HCEC 1CT (cell line): ENCODE measurements around the gene PRICKLE2.
A peak's percentile ranks its signal among the peaks of the same experiment; 100 is the strongest.

ENCODE experiments used
- DNase-seq: peaks from one replicate; pipeline ENCODE4 v3.0.0-alpha.2; 2017

The PRICKLE2 gene

GRCh38 chr3:64067506-64068346 lies 157.5 kb downstream of the PRICKLE2 start:
- DNase-seq: peak; percentile 10

- no peak for DNase-seq
Measured at GRCh38 chr3:64064804-64065203, 160.5 kb downstream of the PRICKLE2 start.

GRCh38 chr3:64063983-64064438 lies 161.3 kb downstream of the PRICKLE2 start:
- no peak for DNase-seq

DNA sequence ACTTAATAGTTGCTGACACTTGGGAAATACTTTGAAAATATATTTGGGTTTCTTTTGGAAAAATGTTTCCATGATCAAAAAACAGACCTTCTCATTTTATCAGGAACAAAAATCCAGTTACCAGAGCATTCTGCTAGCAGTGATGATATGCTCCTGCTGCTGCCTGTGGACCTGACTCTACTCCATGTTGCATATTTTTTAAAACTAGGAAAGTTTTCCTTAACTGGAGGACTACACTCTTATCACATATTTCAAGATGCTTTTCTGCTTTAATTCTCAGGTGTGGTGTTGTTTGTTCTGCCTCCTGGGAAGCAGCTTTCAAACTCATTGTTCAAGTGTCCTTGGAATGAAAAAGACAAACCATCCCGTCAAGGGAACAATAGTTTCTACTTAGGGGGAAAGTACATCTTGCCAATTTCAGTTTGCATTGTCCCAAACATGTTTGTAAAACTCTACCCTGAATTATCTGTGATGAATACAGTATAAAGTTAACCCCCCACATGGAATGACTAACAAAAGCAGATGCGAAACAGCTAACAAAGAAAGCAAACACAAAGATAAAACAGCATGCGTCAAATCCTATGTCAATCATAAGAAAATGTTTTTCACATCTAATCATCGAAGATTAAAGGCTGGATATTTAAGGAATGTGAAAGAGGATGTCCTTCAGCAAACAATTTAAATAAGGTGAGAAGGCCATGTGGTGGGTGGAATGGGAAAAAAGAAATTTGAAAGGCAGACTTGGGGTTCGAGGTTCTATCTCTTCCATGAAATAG lies 161.9 kb downstream of the PRICKLE2 start:
- DNase-seq: no peak

DNA sequence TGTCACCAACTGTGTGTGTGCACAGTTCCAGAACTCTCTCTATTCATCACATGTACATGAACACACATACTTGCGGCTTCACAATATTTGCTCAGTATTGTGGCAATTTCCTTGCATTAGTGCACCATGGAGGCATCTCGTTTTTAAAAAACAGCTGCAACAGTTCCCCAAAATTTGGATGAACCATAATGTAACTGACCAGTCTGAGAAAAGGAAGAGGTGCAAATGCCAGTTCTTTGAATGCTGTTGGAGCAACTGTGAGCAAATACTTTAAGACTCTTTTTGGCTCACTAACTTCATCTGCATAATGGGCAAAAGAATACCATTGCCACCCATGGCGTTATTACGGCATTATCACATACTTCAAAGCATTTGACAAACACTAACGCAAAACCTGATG lies 163.6 kb downstream of the PRICKLE2 start:
- no peak for DNase-seq

GRCh38 chr3:64059484-64060175 lies 165.6 kb downstream of the PRICKLE2 start:
- DNase-seq: no peak

- DNase-seq: no peak
Measured at GRCh38 chr3:64058566-64058965, 166.7 kb downstream of the PRICKLE2 start.

DNA sequence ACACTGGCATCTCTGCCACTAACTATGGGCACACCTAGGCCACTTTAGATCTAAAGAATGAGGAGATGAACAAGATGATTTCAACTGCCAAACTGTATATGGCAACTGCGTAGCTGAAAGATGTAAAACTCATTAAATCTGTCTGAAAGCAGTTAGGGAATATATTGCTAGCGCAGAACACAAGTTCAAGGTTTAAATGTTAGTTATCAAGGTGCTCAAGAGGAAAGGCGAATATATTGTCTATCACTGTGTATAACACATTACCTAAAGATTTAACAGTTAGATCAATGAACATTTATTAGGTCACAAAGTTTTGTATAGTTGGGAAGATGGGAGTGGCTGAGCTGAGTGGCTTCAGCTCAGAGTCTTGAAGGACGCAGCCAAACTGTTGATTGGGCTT lies 168.0 kb downstream of the PRICKLE2 start:
- no peak for DNase-seq

- DNase-seq: no peak
Measured at GRCh38 chr3:64056606-64057180, 168.6 kb downstream of the PRICKLE2 start.

GRCh38 chr3:64055076-64055475 lies 170.2 kb downstream of the PRICKLE2 start:
- DNase-seq: no peak

DNA sequence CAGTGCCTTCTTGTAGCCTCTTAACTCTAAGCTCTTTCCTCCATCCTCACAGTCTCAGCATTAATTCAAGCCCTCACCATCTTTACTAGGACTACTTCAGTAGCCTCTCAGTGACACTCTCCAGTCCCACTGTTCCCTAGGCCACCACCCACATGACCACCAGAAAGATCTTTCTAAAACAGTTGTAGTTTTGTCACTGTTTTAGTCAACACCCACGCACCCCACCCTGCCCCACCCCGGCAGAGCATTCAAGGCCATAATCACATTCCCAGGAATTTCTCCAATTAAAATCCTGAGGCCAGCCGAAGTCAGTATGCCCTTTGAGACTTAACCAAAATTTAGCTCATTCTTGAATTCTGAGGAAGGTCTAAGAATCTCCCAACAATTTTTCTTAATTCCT lies 170.8 kb downstream of the PRICKLE2 start:
- DNase-seq: no peak

- DNase-seq: no peak
Measured at GRCh38 chr3:64053581-64053980, 171.7 kb downstream of the PRICKLE2 start.

DNA sequence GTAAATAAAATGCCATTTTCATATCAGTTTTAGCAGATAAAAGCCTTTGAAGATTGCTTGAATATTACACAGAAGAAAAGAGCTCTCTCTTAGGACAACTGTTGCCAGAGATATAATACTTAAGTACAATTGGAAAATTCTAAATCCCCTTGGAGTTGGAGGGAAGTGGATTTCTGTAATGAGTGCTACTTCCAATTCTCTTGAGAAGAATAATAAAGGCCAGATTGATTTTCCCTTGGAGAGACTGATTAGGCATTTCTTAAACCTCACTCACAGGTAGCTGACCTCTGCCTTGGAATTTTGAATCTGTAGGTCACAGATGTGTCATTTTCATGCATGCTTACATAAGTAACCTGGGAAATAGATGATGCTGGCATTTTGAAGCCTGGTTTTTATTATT lies 172.1 kb downstream of the PRICKLE2 start:
- no peak for DNase-seq

- DNase-seq: no peak
Measured at GRCh38 chr3:64049832-64050231, 175.4 kb downstream of the PRICKLE2 start.

- peak; percentile 63 for DNase-seq
Measured at GRCh38 chr3:64049136-64049535, 176.1 kb downstream of the PRICKLE2 start.

DNA sequence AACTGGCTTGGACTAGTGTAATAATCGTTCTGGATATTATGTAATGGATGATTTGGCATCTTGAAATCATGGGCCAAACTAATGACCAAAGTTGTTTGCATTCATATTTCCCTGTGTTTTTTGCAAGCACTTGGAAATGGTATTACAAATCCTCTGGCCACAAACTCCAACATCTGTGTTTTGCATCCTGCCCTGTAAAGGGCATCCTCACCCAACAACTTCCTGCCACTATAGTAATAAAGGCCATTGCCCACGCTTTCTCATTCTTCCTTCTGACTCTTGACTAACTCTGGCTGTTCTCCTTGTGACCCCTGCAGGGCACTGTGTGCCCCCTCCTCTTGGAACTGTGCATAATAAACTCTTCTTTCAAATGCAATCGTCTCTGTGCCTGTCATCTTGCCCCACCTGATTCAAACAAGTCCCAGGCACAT lies 176.6 kb downstream of the PRICKLE2 start:
- peak; percentile 32 for DNase-seq

- DNase-seq: no peak
Measured at GRCh38 chr3:64047787-64048186, 177.5 kb downstream of the PRICKLE2 start.

DNA sequence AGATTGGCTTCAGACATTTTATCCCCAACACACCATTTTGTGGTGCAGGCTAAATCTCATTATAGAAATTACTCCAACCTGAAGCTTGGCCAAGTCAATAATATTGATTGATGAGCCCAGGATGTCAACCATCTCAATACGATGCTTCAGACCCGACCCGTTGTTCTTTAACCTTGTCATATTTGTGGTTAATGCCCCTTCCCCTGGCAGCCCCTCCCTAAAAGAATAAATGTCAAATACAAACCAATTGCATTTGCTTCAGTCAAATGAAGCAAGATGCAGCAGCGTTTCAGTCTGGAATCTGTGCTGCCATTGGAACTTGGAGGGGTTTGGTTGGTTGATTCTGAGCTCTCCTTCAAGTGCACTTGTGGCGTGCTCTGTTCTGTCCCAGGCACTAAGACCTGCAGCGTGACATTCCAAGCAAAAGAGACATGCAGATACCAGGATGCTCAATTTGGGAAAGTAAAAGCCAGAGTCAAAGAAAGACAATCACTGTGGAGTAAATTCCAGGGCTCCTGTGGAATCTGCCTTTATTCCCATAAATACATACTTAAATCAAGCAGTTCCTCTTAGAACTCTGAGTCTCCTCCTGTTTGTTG lies 178.2 kb downstream of the PRICKLE2 start:
- no peak for DNase-seq

DNA sequence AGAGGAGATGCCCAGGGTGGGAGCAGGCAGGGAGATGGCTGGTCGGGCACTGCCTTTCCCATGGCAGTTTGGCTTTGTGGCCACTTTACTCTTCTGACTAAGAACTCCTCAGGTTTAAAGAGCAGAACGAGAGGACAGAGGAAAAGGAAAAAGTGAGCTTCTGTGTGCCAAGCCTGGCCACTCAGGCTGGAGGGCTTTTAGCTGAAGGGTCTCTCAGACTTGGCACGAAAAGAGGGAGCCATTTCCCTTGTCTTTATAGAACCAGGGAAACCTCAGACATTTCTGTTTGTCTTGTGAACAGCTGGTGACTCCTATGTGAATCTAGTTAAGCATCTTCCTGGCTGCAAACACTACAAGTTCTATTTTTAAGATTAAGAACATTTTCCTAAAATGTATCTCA lies 178.7 kb downstream of the PRICKLE2 start:
- DNase-seq: no peak

- no peak for DNase-seq
Measured at GRCh38 chr3:64042952-64043351, 182.3 kb downstream of the PRICKLE2 start.
